Ectodermal cell (in vitro differentiated cells): ENCODE data around the gene PLPP6.

ENCODE experiments used
- H3K27ac ChIP-seq: 2 replicates; pipeline ENCODE4 v1.7.0; 2013; ENCODE audit warnings: mild to moderate bottlenecking, low read depth, low read length; ENCODE audit not compliant: insufficient read depth, poor library complexity, severe bottlenecking
- H3K27me3 ChIP-seq: 2 replicates; pipeline ENCODE4 v1.7.0; 2013; ENCODE audit warnings: mild to moderate bottlenecking, low read length; ENCODE audit not compliant: insufficient read depth, control insufficient read depth, poor library complexity, severe bottlenecking
- H3K36me3 ChIP-seq: one replicate; pipeline ENCODE4 v1.7.0; 2013; ENCODE audit warnings: low read length; ENCODE audit not compliant: control insufficient read depth, insufficient read depth
- H3K4me1 ChIP-seq: one replicate; pipeline ENCODE4 v1.7.0; 2013; ENCODE audit warnings: low read length; ENCODE audit not compliant: control insufficient read depth, insufficient read depth
- H3K4me3 ChIP-seq: 2 replicates; pipeline ENCODE4 v1.7.0; 2013; ENCODE audit warnings: low read depth, low read length, control low read depth; ENCODE audit not compliant: insufficient read depth
- H3K9me3 ChIP-seq: 2 replicates; pipeline ENCODE4 v1.7.0; 2013; ENCODE audit warnings: mild to moderate bottlenecking, low read length, moderate library complexity; ENCODE audit not compliant: control insufficient read depth
- WGBS, 2 experiments: methylation state at CpG; one replicate each; pipeline ENCODE4 v1.1.7; 2013; ENCODE audit warnings: missing lambda C conversion rate in 2 of 2; 5-methylcytosine and 5-hydroxymethylcytosine counted together

PLPP6 gene

DNA sequence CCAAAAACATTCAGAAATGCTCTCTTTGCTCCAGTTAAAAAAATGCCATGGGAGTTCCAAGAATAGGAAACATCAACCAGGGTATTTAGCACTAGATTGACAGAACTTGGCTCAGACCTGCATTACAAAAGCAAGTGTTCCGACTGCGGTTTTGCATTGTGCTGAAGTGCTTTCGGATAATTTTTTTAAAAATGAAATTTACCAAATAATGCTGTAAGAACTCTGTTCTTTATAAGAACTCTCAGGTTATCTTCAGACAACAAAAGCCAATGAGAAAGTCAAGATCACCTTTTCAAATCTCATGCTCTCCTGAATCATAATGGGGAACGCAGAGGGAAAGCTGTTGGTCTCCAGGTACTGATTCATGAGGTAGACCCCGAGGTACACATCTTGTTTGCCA, 483 bp upstream of the PLPP6 start:
- Histone ChIP-seq H3K27me3 (peaks cover 13% of the 10 kb centered on the region), H3K27ac (no peak overlapping the region)

DNA sequence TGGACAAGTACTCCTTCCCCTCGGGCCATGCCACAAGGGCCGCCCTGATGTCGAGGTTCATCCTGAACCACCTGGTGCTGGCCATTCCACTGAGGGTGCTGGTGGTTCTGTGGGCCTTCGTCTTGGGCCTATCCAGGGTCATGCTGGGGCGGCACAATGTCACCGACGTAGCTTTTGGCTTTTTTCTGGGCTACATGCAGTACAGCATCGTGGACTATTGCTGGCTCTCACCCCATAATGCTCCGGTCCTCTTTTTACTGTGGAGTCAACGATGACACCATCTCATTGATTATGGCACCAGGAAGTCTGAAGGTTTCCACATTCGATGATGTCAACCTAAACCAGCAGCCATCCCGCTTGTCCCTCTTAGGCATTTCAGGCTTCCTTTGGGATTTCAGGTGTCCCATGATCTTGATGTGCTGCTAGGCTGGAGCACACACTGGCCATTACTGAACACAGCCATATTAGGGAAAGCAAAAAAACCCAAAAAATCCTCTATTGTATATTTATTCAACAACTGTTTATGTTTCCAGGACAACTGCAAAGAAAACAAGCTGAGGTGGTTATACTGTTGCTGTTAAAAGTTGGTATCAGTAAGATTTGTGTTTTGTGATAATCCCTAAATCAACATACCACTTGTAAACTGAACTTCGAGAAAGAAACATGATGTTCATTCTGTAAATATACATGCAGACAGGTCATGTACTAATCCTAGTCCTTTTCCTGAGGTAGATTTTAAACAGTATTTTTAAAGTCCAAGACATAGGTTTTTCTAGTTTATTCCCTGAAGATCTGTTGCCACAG, 1.1 kb downstream of the PLPP6 start:
- WGBS, 2 experiments, result 63 to 67% methylated on average over 13 of the region's 13 CpGs
- H3K4me1 ChIP-seq, result peaks cover 10% of the 10 kb centered on the region
- no peaks in the 10 kb centered on the region for H3K9me3 ChIP-seq
- peaks cover 25% of the 10 kb centered on the region for H3K27me3 ChIP-seq
- peak overlapping the region; percentile 71 for H3K4me3 ChIP-seq
- H3K27ac ChIP-seq, result no peak overlapping the region
- no peaks in the 10 kb centered on the region for H3K36me3 ChIP-seq

More for the DNA sequence above, 483 bp upstream of the PLPP6 start:
- Histone ChIP-seq H3K9me3 (no peaks in the 10 kb centered on the region), H3K4me1 (peaks cover 10% of the 10 kb centered on the region), H3K4me3 (peak overlapping the region; percentile 71), H3K36me3 (no peaks in the 10 kb centered on the region)
- 22 to 35% methylated on average over 4 to 5 of the region's 5 CpGs for WGBS, 2 experiments

- no peak overlapping the region for H3K4me3 ChIP-seq
- H3K36me3 ChIP-seq, result no peaks in the 10 kb centered on the region
- 86 to 90% methylated on average over 3 of the region's 3 CpGs for WGBS, 2 experiments
- H3K4me1 ChIP-seq, result peaks cover 10% of the 10 kb centered on the region
- peaks cover 30% of the 10 kb centered on the region for H3K27me3 ChIP-seq
- no peak overlapping the region for H3K27ac ChIP-seq
- no peaks in the 10 kb centered on the region for H3K9me3 ChIP-seq
Observed at GRCh38 chr9:4663956-4664355, 1.9 kb downstream of the PLPP6 start.

GRCh38 chr9:4665357-4665756, 3.3 kb downstream of the PLPP6 start:
- WGBS, 2 experiments, result 76 to 85% methylated on average over 2 of the region's 2 CpGs
- Histone ChIP-seq H3K9me3 (no peaks in the 10 kb centered on the region), H3K27me3 (peaks cover 30% of the 10 kb centered on the region), H3K4me1 (peaks cover 10% of the 10 kb centered on the region), H3K36me3 (no peaks in the 10 kb centered on the region), H3K27ac (no peak overlapping the region), H3K4me3 (no peak overlapping the region)

DNA sequence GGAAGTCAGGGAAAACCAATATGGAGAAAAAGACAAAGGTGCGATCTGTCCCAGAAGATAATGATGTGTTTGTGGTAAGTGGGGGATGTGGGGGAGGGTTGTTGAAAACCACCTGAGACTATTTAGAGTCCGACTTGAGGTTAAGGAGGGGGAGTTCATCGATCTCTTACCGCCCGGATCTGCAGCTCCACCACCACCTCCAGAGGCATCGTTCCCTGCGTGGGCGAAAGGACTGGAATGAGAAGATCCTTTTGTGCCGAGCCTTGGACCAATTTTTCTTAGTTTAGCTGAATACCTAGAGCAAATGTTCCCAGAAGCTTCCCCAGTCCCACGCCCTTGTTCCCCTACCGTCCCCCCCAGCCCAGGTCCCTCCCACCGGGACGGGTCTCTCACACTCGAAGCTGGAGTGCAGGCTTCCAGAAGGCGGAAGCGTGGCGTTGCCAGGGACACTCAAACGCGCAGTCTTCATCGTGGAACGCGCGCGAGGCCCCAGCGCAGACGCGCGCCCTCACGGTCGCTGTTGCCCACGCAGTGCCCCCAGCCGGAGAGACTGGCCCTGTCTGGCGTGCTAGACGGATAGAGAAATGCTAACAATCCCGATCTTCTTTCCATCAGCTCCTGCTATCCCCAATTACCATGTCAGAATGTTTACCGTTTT, 4.1 kb downstream of the PLPP6 start, which contains the start of gene SPATA6L:
Gene SPATA6L, minus strand, starts transcription at position 439 of the 658 bp plus-strand sequence. Its CDS starts 230 bp downstream, at position 209.
- no peaks in the 10 kb centered on the region for H3K9me3 ChIP-seq
- H3K36me3 ChIP-seq, result no peaks in the 10 kb centered on the region
- WGBS, 2 experiments, result 3 to 4% methylated on average over 35 to 36 of the region's 36 CpGs
- H3K4me3 ChIP-seq, result peak within 1 kb of the TSS; percentile 49
- H3K4me1 ChIP-seq, result peaks cover 10% of the 10 kb centered on the region
- H3K27ac ChIP-seq, result no peak within 1 kb of the TSS
- H3K27me3 ChIP-seq, result peaks cover 30% of the 10 kb centered on the region

DNA sequence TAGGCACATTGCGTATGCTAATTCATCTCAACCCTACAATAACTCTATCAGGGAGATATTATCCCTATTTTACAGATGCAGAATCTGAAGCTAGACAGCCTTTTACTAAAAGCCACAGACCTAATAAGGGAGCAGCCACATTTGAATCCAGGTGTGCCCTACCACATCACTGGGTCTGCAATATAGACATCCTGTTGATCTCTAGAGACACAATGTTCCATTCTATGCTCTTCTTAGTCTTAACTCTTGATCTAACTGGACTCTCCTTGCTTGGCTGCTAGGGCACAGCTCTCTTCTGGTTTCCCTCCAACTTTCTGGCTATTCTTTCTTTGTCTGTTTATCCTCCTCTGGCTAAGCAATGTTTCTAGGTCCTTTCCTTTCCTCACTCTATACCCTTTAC, 5.6 kb downstream of the PLPP6 start:
- Histone ChIP-seq H3K4me1 (peaks cover 10% of the 10 kb centered on the region), H3K9me3 (no peaks in the 10 kb centered on the region), H3K4me3 (no peak overlapping the region), H3K27ac (no peak overlapping the region), H3K36me3 (no peaks in the 10 kb centered on the region), H3K27me3 (peaks cover 30% of the 10 kb centered on the region)
- WGBS, 2 experiments, result 97 to 100% methylated on average over 1 of the region's 1 CpG

DNA sequence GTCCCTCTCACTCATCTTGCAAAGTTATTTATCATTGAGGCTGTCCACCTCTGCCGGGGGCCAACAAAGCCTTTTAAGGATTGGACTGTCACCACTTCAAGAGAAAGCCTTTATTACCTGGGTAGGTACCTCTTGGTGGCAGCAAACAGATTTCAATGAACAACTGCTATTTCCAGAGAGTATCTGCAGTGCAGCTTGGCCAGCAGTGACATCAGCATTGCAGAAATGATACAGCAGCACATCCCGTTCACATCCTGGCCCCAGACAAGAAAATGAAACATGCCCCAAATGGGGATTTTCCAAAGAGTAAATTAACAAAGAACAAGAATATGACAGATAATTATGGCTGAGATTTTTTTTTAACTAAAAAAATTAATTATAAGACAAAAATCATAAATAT, 6.5 kb downstream of the PLPP6 start:
- WGBS, 2 experiments, result 89 to 95% methylated on average over 2 of the region's 2 CpGs
- H3K9me3 ChIP-seq, result no peaks in the 10 kb centered on the region
- no peak overlapping the region for H3K4me3 ChIP-seq
- no peak overlapping the region for H3K27ac ChIP-seq
- H3K27me3 ChIP-seq, result peaks cover 30% of the 10 kb centered on the region
- H3K36me3 ChIP-seq, result no peaks in the 10 kb centered on the region
- H3K4me1 ChIP-seq, result peaks cover 3% of the 10 kb centered on the region

DNA sequence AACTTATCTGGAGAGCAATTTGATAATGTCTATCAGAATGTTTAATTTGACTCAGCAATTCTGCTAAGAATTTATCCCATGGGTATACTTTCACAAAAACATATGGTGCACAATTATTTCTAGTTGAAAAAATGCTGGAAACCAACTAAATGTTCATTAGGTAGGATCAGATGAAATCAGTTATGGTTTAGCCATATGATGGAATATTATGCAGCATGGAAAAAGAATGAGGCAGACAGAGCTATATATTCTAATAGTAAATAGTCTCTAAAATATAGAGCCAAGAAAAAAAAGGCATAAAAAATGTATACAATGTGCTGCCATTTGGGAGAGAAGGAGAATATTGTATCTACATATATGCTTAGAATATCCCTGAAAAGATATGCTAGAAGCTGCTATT, 7.8 kb downstream of the PLPP6 start:
- peaks cover 30% of the 10 kb centered on the region for H3K27me3 ChIP-seq
- H3K27ac ChIP-seq, result no peak overlapping the region
- no peaks in the 10 kb centered on the region for H3K9me3 ChIP-seq
- no peaks in the 10 kb centered on the region for H3K4me1 ChIP-seq
- no peaks in the 10 kb centered on the region for H3K36me3 ChIP-seq
- no peak overlapping the region for H3K4me3 ChIP-seq

GRCh38 chr9:4670591-4670990, 8.5 kb downstream of the PLPP6 start:
- no peaks in the 10 kb centered on the region for H3K4me1 ChIP-seq
- no peaks in the 10 kb centered on the region for H3K36me3 ChIP-seq
- H3K4me3 ChIP-seq, result no peak overlapping the region
- peaks cover 27% of the 10 kb centered on the region for H3K27me3 ChIP-seq
- WGBS, 2 experiments, result 72 to 79% methylated on average over 2 of the region's 3 CpGs
- no peak overlapping the region for H3K27ac ChIP-seq
- H3K9me3 ChIP-seq, result no peaks in the 10 kb centered on the region

GRCh38 chr9:4671737-4672136, 9.6 kb downstream of the PLPP6 start:
- Histone ChIP-seq H3K4me1 (no peaks in the 10 kb centered on the region), H3K36me3 (no peaks in the 10 kb centered on the region), H3K4me3 (no peak overlapping the region), H3K9me3 (no peaks in the 10 kb centered on the region), H3K27me3 (peaks cover 16% of the 10 kb centered on the region), H3K27ac (no peak overlapping the region)
- WGBS, 2 experiments, result 95% methylated on average over 1 of the region's 1 CpG
